ENCODE data around the gene SORT1. TPM values are rescaled to one million over a fixed set of nuclear protein-coding genes. Genes with fewer than 3 reads are reported as not detected.

SORT1 gene
- total and polyA plus RNA-seq, 2 of the 8 experiments (the other 6 are each of a cell fraction or from before 2014, with no cell fraction given): 18.7 to 69.6 TPM

- Histone ChIP-seq H2BK120ac (replicated peaks; ENCODE audit: low read depth, low read length) (no peak overlapping the region), H3K36me3 (ENCODE audit: control insufficient read depth in 2 of 4, insufficient read depth in 4 of 4, low read length in 3 of 4) (no peaks in the 10 kb centered on the region)
- TF ChIP-seq GTF2F1 (IDR thresholded peaks at IDR 0.05; ENCODE audit: borderline replicate concordance, low read depth, low read length): no peak
- TF ChIP-seq RFX5 (IDR thresholded peaks at IDR 0.05; ENCODE audit: borderline replicate concordance, low read depth, low read length): no peak
- no peak for TF ChIP-seq E2F6 (IDR thresholded peaks at IDR 0.05)
- TF ChIP-seq SIX5 (IDR thresholded peaks at IDR 0.05; ENCODE audit: low read depth, low read length): no peak
- no peak for TF ChIP-seq PHF8 (conservative IDR thresholded peaks at IDR 0.05; ENCODE audit: low read depth, low read length)
- TF ChIP-seq EGR1 (IDR thresholded peaks at IDR 0.05; ENCODE audit: borderline replicate concordance, low read depth, low read length): no peak
These were observed 98.0 kb downstream of the SORT1 start for GRCh38 chr1:109299558-109300343.

More at GRCh38 chr1:109299558-109300343, 98.0 kb downstream of the SORT1 start:
- no peaks in the 10 kb centered on the region for H3K79me1 ChIP-seq (ENCODE audit: low read depth, low read length)
- no peak overlapping the region for H2BK12ac ChIP-seq (ENCODE audit: low read depth, low read length)
- H3K23me2 ChIP-seq (ENCODE audit: low read depth, low read length): peaks cover 3% of the 10 kb centered on the region; the same call in 1 of the 2 replicates
- DNase-seq (ENCODE audit: low read depth in 1 of 2, low spot score in 2 of 2): no peak
- 90% methylated on average over 20 of the region's 20 CpGs; no CpG with 5 or more reads in 1 of the 2 experiments for WGBS, 2 experiments (ENCODE audit: extremely low coverage in 1 of 2, insufficient coverage in 1 of 2, insufficient read length in 1 of 2, insufficient replicate concordance in 2 of 2, low coverage in 1 of 2, low lambda C conversion rate in 2 of 2, missing lambda C conversion rate in 1 of 2)
- H2BK20ac ChIP-seq (ENCODE audit: low read length): 0 out of 2 replicates have a peak overlapping the region, but pooled peaks have one; percentile 25
- ChIA-PET CTCF (ENCODE audit: partially characterized antibody) (interaction anchor here (0.5 to 1.2 kb wide), 4 partner anchors 9 to 199 kb away, joined by 3 to 4 read pairs (median 3); no protein-coding TSS in a partner anchor), POLR2A (ENCODE audit: partially characterized antibody) (interaction anchor here (1.4 kb wide), 1 partner anchor 17 kb away, joined by 4 read pairs; the partner anchor contains the start of gene PSRC1)
- H2BK15ac ChIP-seq (ENCODE audit: low read length): no peak overlapping the region
- peaks cover 0 to 2% of the 10 kb centered on the region in 2 experiments for H4K20me1 ChIP-seq (replicated peaks in 1 of 2; ENCODE audit: control insufficient read depth in 1 of 2, insufficient read depth in 2 of 2, low read length in 2 of 2)
- H3K27me3 ChIP-seq (replicated peaks in 1 of 4; ENCODE audit: control insufficient read depth in 3 of 4, extremely low read depth in 1 of 4, insufficient read depth in 3 of 4, low read length in 3 of 4): no peaks in the 10 kb centered on the region; a peak in 2 of 7 replicates
- H3K4me1 ChIP-seq (replicated peaks in 1 of 4; ENCODE audit: control insufficient read depth in 3 of 4, insufficient read depth in 4 of 4, low read length in 3 of 4): peaks cover 0 to 4% (median 0%) of the 10 kb centered on the region in 4 experiments; a peak in 1 of 7 replicates
- peak overlapping the region; percentile 26 for H4K91ac ChIP-seq (replicated peaks; ENCODE audit: insufficient read length, low read length)
- FAIRE-seq: no peak
- H3K4ac ChIP-seq (replicated peaks; ENCODE audit: insufficient read length, low read depth, low read length): no peak overlapping the region
- no peak overlapping the region for H2BK5ac ChIP-seq (ENCODE audit: low read depth, low read length)
- no peak overlapping the region for H3K4me2 ChIP-seq (ENCODE audit: insufficient read depth in 1 of 2, low read depth in 2 of 2, low read length in 2 of 2)
- no peak overlapping the region for H3K27ac ChIP-seq (ENCODE audit: low read depth, low read length)
- no peaks in the 10 kb centered on the region for H3K79me2 ChIP-seq (ENCODE audit: control insufficient read depth in 1 of 2, insufficient read depth in 2 of 2, low read length in 2 of 2)
- H3K9ac ChIP-seq (replicated peaks in 1 of 4; ENCODE audit: extremely low read depth in 1 of 4, low read depth in 3 of 4, low read length in 3 of 4): no peak overlapping the region
- H2AK5ac ChIP-seq (ENCODE audit: low read depth, low read length): no peak overlapping the region
- H2AFZ ChIP-seq (ENCODE audit: low read length): no peak overlapping the region
- H4K8ac ChIP-seq (ENCODE audit: extremely low read depth, insufficient read depth, low read length): no peak overlapping the region
- H3K9me3 ChIP-seq (ENCODE audit: insufficient read depth in 2 of 2, low read depth in 1 of 2, low read length in 1 of 2): no peaks in the 10 kb centered on the region
- no peak overlapping the region for H4K5ac ChIP-seq (ENCODE audit: insufficient read length, low read depth, low read length)
- H3K56ac ChIP-seq (replicated peaks; ENCODE audit: insufficient read length, low read depth, low read length): no peak overlapping the region
- no peak overlapping the region for H3K14ac ChIP-seq (ENCODE audit: insufficient read length)
- H3K18ac ChIP-seq (ENCODE audit: extremely low read depth, low read length): no peak overlapping the region
- no peak overlapping the region for H3K23ac ChIP-seq (ENCODE audit: insufficient read length)
- H3K4me3 ChIP-seq (ENCODE audit: extremely low read depth in 1 of 4, insufficient read depth in 2 of 4, low read depth in 3 of 4, low read length in 4 of 4): no peak overlapping the region
